NCI-H524 treated with DMSO at 0.1 percent for 48 hours (cell line): ENCODE results near the gene P4HA2.

Source experiments
- DNase-seq: peaks from one replicate; lab custom pipeline; 2025; lab: John Stamatoyannopoulos, UW

P4HA2 gene

GRCh38 chr5:132142459-132142858 is 85.2 kb downstream of the P4HA2 start:
- DNase-seq: no peak
